Activated T-cell treated with anti-CD3 and anti-CD28 coated beads for 4 hours (primary cell): ENCODE results near the gene AADACL4.
"Not testable (repeated sequence)": the region's sequence is repeated elsewhere in the genome, so short reads cannot be mapped to it uniquely, and the experiment has no call there.

ENCODE experiments used
- DNase-seq: peaks from one replicate; pipeline ENCODE4 v3.0.0-alpha.2; 2020

AADACL4 gene

GRCh38 chr1:12662556-12662955 lies 18.7 kb downstream of the AADACL4 start:
- DNase-seq = no peak

GRCh38 chr1:12665511-12665910 lies 21.6 kb downstream of the AADACL4 start:
- DNase-seq = no peak

DNA sequence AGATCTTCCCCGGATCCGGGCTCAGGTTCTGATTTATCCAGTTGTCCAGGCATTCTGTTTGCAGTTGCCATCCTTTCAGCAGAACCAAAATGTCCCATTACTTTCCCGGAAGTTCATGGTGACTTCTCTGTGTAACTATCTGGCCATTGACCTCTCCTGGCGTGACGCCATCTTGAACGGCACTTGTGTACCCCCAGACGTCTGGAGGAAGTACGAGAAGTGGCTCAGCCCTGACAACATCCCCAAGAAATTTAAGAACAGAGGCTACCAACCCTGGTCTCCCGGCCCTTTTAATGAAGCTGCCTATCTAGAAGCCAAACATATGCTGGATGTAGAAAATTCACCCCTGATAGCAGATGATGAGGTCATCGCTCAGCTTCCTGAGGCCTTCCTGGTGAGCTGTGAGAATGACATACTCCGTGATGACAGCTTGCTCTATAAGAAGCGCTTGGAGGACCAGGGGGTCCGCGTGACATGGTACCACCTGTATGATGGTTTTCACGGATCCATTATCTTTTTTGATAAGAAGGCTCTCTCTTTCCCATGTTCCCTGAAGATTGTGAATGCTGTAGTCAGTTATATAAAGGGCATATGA lies 22.4 kb downstream of the AADACL4 start:
- no peak for DNase-seq

GRCh38 chr1:12669529-12670068 lies 25.7 kb downstream of the AADACL4 start:
- DNase-seq = no peak

DNA sequence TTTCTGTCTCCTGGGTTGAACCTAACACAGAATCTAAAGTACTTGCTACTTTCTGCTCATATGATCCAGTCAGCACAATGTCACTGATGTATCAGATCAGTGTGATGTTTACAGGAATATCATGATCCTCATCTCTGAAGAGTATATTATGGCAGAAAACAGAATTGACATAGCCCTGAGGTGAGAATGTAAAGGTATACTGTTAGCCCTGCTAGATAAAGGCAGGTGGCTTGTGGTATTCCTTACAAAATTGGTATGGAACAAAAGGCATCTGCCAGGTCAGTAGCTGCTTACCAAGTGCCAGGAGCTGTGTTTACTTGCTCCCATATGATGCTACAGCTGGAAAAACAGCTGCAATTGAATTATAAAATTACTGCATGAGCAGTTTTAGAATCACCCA lies 30.5 kb downstream of the AADACL4 start:
- DNase-seq = no peak

DNA sequence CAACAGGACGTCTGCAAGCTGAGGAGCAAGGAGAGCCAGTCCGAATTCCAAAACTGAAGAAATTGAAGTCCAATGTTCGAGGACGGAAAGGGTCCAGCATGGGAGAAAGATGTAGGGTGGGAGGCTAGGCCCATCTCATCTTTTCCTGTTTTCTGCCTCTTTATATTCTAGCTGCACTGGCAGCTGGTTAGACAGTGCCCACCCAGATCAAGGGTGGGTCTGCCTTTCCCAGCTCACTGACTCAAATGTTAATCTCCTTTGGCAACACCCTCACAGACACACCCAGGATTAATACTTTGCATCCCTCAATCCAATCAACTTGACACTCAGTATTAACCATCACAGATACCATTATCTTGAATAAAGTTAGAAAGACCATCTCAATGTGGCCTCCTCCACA lies 32.2 kb downstream of the AADACL4 start:
- DNase-seq = not testable (repeated sequence)

DNA sequence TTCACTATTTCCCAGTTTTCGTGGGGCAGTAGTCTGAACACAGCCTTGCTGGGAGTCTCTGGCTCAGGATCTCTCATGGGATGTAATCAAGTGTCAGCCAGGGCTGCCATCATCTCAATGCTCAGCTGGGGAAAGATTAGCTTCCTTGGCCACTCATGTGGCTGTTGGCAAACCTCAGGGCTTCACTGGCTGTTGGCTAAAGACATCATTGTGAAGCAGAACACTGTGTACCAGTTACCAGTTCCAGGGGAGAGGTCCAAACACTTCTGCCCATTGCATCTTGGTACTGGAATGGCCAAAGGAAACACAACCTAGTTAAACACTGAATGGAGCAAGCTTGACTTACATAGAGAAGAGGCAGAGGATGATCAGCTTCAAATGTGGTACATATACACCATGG lies 33.7 kb downstream of the AADACL4 start:
- DNase-seq = no peak

DNA sequence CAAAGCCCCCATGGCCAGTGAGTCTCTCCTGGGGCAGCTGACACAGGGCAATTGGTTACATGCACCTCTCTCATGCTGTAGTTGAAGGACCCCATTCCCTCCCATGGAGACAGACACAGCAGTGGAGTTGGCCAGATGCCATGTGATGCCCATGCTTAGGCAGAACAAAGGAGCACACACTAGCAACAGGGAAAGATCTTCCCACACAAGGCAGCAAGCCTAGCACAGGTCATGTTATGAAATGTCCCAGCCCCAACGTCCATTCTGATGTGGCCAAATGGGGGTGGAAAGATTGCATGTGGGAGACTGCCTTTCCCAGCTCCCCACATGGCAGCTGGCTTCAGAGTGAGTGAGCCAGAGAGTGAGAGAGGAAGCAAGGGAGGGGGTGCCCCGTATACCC lies 34.5 kb downstream of the AADACL4 start:
- no peak for DNase-seq

GRCh38 chr1:12678820-12679219 lies 34.9 kb downstream of the AADACL4 start:
- DNase-seq = no peak

GRCh38 chr1:12690156-12690555 lies 46.3 kb downstream of the AADACL4 start:
- DNase-seq = no peak

DNA sequence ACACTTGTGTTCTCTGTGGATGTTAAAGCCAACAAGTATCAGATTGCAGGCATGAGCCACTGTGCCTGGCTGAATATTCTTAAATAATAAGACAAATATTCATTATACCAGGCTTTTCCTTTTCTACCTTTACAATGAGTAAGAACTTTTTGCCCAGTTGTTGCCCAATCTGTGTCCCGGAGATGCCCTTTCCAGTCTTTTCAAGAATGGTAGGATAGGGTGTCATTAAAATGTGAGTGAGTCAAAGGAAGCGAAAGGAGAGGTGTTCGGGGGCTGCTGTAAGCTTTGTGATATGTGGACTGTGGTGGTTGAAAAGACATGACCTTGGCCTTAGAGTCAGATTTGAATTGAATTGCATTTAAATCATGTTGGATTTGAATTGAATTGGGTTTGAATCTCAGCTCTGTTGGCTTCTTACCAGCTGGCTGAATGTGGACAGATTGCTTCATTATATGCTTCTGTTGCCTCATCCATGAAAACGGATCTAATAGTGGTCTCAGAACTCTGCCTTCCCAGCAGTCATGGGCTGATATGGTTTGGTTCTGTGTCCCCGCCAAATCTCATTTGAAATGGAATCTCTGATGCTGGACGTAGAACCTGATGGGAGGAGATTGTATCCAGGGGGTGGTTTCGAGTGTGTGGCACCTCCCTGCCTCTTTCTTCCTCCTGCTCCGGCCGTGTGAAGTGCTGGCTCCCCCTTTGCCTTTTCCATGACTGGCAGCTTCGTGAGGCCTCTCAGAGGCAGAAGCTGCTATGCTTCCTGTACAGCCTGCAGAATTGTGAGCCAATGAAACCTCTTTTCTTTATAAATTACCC lies 49.3 kb downstream of the AADACL4 start:
- no peak for DNase-seq

DNA sequence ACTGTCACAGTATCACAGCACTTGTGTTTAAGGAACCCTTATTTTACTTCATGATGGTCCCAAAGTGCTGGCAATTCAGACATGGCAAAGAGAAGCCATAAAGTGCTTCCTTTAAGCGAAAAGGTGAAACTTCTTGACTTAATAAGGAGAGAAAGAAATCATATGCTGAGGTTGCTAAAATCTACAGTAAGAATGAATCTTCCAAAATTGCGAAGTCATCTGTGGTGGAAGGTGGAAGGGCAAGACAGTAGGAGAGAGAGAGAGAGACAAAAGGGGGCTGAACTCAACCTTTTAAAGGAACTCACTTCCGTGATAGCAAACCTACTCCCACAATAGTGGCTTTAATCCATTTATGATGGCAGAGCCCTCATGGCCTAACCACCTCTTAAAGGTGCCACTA lies 52.8 kb downstream of the AADACL4 start:
- DNase-seq = no peak

- no peak for DNase-seq
These were observed 53.5 kb downstream of the AADACL4 start for GRCh38 chr1:12697397-12697796.

DNA sequence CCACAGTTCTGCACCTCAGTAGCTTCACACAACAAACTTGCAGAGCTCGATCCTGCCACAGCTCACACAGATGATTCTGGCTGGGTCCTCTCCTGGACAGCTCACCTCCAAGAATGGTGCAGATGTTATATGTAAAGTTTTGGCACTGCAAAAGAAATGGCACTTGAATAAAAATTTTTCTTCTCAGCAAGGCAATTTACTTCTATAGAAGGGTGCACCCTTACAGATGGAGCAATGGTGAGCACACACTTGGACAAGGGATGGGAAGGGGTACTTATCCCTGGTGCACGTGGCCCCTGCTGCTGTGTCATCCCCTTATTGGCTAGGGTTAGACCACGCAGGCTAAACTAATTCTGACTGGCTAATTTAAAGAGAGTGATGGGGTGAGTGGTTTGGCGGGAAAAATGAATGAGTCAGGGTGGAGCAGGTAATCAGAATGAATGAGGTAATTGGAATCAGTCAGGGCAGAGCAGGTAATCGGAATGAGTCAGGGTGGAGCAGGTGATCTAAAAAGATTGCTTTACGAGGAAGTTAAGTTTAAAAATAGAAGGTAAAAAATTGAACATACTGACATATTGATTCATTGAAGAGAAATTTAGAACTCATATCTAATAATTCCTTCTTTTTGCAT lies 60.1 kb downstream of the AADACL4 start:
- DNase-seq = no peak

DNA sequence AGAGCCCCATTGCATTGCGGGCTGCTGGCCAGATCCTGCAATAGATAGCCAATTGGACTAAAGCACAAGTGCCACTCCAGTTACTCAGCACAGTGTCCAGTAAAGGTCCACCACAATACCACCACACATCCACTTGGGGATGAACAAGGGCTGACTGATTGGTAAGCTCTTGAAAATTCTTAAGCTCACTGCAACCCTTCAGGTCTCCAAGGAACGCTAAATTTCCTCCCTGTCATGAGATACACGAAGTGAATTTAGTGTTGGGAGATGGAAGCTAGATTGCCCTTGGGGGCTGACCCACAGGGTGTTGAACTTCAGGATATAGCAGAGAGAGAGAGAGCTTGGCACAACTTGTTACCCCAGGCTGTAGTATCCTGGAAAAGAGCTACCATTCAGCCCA lies 62.2 kb downstream of the AADACL4 start:
- no peak for DNase-seq

DNA sequence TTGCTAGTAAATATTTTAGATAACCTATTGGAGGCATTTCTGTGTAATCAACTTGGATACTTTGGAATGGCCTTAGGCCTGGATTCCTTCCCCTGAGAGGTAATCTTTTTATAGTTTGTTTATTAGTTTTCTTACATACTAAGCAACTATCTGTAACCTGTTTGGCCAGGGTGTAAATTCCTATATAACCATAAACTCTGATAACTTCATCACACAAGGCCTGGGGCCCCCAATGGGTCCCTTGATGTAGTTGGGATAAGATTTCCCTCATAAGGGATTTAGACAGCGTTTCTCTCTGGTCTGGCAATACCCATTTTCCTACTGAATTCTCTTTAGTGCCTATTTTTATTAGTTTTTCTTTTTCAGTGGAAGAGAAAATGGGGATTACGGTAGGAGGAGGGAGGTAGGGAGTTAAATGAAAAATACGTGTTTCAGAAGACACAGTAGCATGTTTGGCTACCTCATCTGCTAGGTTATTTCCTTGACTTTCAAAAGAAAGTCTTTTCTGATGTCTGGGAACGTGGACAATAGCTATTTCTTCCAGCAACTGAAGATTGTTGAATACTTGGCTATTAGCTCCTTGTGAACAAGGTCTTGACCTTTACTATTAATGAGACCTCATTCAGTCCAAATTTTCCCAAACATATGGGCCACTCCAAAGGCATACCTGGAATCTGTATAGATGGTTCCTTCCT lies 64.7 kb downstream of the AADACL4 start:
- no peak for DNase-seq

- no peak for DNase-seq
These were observed 65.2 kb downstream of the AADACL4 start for GRCh38 chr1:12709091-12709491.

GRCh38 chr1:12709696-12710095 lies 65.8 kb downstream of the AADACL4 start:
- no peak for DNase-seq

GRCh38 chr1:12711536-12711935 lies 67.7 kb downstream of the AADACL4 start:
- no peak for DNase-seq

DNA sequence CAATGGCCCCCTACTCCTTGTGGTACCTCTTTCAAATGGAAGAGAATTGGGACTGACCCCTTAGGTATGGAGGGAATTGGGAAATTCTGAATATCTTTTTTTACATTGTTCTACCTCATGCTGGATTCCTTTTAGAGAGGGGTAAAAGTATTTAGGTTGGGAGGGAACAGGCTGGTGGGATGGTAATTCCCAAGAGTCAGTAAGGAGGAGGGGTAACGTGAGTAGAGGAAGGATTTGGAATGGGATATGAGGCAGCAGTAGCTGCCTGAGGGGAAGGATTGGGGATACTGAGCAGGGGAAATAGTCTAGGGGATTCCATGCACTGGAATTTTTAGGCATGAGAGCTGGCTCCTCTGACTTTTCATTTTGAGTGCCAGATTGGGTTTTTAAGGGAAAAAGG lies 68.2 kb downstream of the AADACL4 start:
- no peak for DNase-seq

DNA sequence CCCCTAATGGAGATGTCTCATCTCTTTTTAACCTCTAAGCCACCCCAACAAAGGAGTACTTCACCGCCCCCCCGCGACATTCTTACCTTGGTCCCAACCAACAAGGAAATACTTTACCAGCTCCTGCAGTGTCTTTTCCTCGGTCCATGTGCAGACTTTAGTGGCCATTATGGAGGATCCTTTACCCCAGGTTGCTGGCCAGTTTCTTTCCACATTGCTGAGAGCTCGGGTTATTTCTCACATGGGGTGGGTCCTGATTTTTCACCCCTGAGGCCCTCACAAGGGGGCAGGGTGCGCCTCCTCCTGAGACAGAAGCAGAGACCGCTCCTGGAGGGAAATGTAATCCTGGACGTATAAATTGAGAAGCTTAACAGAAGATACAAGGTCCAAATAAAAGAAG lies 69.0 kb downstream of the AADACL4 start:
- DNase-seq = no peak

GRCh38 chr1:12713651-12714050 lies 69.8 kb downstream of the AADACL4 start:
- DNase-seq = not testable (repeated sequence)

- DNase-seq = no peak
These were observed 71.0 kb downstream of the AADACL4 start for GRCh38 chr1:12714710-12715475.
